ENCODE measurements around the gene ATP5F1A. TPM values are rescaled to one million over a fixed set of nuclear protein-coding genes. Genes with fewer than 3 reads are reported as not detected.

Gene ATP5F1A
- total and polyA plus RNA-seq, 2 donors (not counting 3 experiments of a cell fraction or from before 2014, with no cell fraction given) = 405 to 585 TPM

GRCh38 chr18:46037512-46038305 lies 60.4 kb downstream of the ATP5F1A start:
- BruUV-seq (replicated peaks) = no TSS peak
- no peaks in the 10 kb centered on the region for H3K27me3 ChIP-seq (ENCODE audit: control insufficient read depth in 2 of 2, insufficient read depth in 2 of 2, low read length in 2 of 2)
- no peaks in the 10 kb centered on the region for H3K36me3 ChIP-seq (ENCODE audit: control insufficient read depth in 2 of 2, extremely low read depth in 1 of 2, insufficient read depth in 2 of 2, low read length in 2 of 2)
- no peak for TF ChIP-seq FOS (IDR thresholded peaks at IDR 0.05; ENCODE audit: borderline replicate concordance, insufficient read depth, low read length)
- no peak for TF ChIP-seq EZH2 (IDR thresholded peaks at IDR 0.05; ENCODE audit: borderline replicate concordance, low read depth, low read length, severe bottlenecking)
- H3K79me2 ChIP-seq (ENCODE audit: control insufficient read depth, insufficient read depth, low read length) = no peaks in the 10 kb centered on the region
- POLR2A ChIA-PET = no interaction called here
- DNase-seq (ENCODE audit: low read depth, low spot score) = no peak
- H3K4me3 ChIP-seq (replicated peaks in 1 of 3; ENCODE audit: insufficient read depth in 1 of 3, low read depth in 1 of 3, low read length in 3 of 3) = no peak overlapping the region
- intact Hi-C loops (cut with micrococcal nuclease) (no loop called here), dilution Hi-C loops (cut with MboI; ENCODE audit: extremely low pct_ligation_motif_present, low sequenced_read_pairs) (no loop called here)
- FAIRE-seq = no peak
- no peak overlapping the region for H3K4me2 ChIP-seq (ENCODE audit: insufficient read depth, low read length)
- CTCF ChIA-PET = no interaction called here
- H3K9me3 ChIP-seq (replicated peaks; ENCODE audit: control insufficient read depth, insufficient read depth, low read length) = no peaks in the 10 kb centered on the region
- no peaks in the 10 kb centered on the region for H3K9me1 ChIP-seq (replicated peaks; ENCODE audit: control insufficient read depth, extremely low read depth, insufficient read depth, low read length)
- H3K27ac ChIP-seq (ENCODE audit: insufficient read depth, low read depth, low read length) = no peak overlapping the region
- no peaks in the 10 kb centered on the region for H3K4me1 ChIP-seq (ENCODE audit: control insufficient read depth, extremely low read depth, insufficient read depth, low read length)
- H4K20me1 ChIP-seq (replicated peaks; ENCODE audit: control insufficient read depth, extremely low read depth, insufficient read depth, low read length) = no peaks in the 10 kb centered on the region
- H2AFZ ChIP-seq (ENCODE audit: low read depth, low read length) = no peak overlapping the region
- H3K9ac ChIP-seq (replicated peaks; ENCODE audit: extremely low read depth, insufficient read depth, low read length) = no peak overlapping the region

GRCh38 chr18:46035696-46036680 lies 62.1 kb downstream of the ATP5F1A start:
- FAIRE-seq = no peak
- Histone ChIP-seq H4K20me1 (replicated peaks; ENCODE audit: control insufficient read depth, extremely low read depth, insufficient read depth, low read length) (no peaks in the 10 kb centered on the region), H3K36me3 (ENCODE audit: control insufficient read depth in 2 of 2, extremely low read depth in 1 of 2, insufficient read depth in 2 of 2, low read length in 2 of 2) (no peaks in the 10 kb centered on the region), H3K4me1 (ENCODE audit: control insufficient read depth, extremely low read depth, insufficient read depth, low read length) (no peaks in the 10 kb centered on the region), H3K4me3 (replicated peaks in 1 of 3; ENCODE audit: insufficient read depth in 1 of 3, low read depth in 1 of 3, low read length in 3 of 3) (no peak overlapping the region), H2AFZ (ENCODE audit: low read depth, low read length) (no peak overlapping the region), H3K9ac (replicated peaks; ENCODE audit: extremely low read depth, insufficient read depth, low read length) (no peak overlapping the region), H3K27ac (ENCODE audit: insufficient read depth, low read depth, low read length) (no peak overlapping the region), H3K9me1 (replicated peaks; ENCODE audit: control insufficient read depth, extremely low read depth, insufficient read depth, low read length) (no peaks in the 10 kb centered on the region), H3K27me3 (ENCODE audit: control insufficient read depth in 2 of 2, insufficient read depth in 2 of 2, low read length in 2 of 2) (no peaks in the 10 kb centered on the region), H3K9me3 (replicated peaks; ENCODE audit: control insufficient read depth, insufficient read depth, low read length) (no peaks in the 10 kb centered on the region), H3K4me2 (ENCODE audit: insufficient read depth, low read length) (no peak overlapping the region), H3K79me2 (ENCODE audit: control insufficient read depth, insufficient read depth, low read length) (no peaks in the 10 kb centered on the region)
- CTCF ChIA-PET = no interaction called here
- intact Hi-C loops (cut with micrococcal nuclease) = no loop called here
- TF ChIP-seq POLR2AphosphoS5 (IDR thresholded peaks at IDR 0.05; ENCODE audit: insufficient read depth, low read depth, low read length) = no peak
- dilution Hi-C loops (cut with MboI; ENCODE audit: extremely low pct_ligation_motif_present, low sequenced_read_pairs) = no loop called here
- POLR2A ChIA-PET = no interaction called here
- no peak for DNase-seq (ENCODE audit: low read depth, low spot score)
- BruUV-seq (replicated peaks) = no TSS peak
